ENCODE data around the gene SIX5.
A peak's percentile ranks its signal among the peaks of the same experiment; 100 is the strongest.

SIX5 gene

GRCh38 chr19:45746866-45747265 lies 22.2 kb downstream of the SIX5 start:
- TF ChIP-seq, protein P1, sequence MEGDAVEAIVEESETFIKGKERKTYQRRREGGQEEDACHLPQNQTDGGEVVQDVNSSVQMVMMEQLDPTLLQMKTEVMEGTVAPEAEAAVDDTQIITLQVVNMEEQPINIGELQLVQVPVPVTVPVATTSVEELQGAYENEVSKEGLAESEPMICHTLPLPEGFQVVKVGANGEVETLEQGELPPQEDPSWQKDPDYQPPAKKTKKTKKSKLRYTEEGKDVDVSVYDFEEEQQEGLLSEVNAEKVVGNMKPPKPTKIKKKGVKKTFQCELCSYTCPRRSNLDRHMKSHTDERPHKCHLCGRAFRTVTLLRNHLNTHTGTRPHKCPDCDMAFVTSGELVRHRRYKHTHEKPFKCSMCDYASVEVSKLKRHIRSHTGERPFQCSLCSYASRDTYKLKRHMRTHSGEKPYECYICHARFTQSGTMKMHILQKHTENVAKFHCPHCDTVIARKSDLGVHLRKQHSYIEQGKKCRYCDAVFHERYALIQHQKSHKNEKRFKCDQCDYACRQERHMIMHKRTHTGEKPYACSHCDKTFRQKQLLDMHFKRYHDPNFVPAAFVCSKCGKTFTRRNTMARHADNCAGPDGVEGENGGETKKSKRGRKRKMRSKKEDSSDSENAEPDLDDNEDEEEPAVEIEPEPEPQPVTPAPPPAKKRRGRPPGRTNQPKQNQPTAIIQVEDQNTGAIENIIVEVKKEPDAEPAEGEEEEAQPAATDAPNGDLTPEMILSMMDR (IDR thresholded peaks at IDR 0.05; ENCODE audit: extremely low read depth, missing control alignments): no peak
- DNase-seq (ENCODE audit: low spot score): no peak

GRCh38 chr19:45745606-45746005 lies 23.4 kb downstream of the SIX5 start:
- TF ChIP-seq, protein P1 (IDR thresholded peaks at IDR 0.05; ENCODE audit: extremely low read depth, missing control alignments): no peak

DNA sequence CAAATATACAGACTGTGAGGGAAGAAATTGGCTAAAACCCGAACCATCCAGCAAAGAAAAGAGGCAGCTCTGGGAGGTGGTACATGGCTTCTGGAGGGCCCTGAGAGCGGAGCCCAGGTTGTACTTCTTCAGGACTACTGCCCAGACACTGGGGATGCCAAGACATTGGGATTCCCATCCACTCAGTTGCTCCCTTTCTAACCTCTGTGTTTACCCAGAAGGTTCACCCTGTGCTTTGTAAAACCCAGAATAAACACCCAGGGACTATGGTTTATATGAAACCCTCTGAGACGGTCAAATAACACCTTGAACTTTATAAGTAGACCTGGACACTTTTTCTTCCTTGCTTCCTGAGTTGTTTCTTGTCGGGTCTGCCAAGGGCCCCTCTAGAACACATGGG lies 26.1 kb downstream of the SIX5 start:
- DNase-seq (ENCODE audit: low spot score): no peak
- TF ChIP-seq, protein P1 (IDR thresholded peaks at IDR 0.05; ENCODE audit: extremely low read depth, missing control alignments): no peak

More at GRCh38 chr19:45745606-45746005, 23.4 kb downstream of the SIX5 start:
- DNase-seq (ENCODE audit: low spot score): no peak

DNA sequence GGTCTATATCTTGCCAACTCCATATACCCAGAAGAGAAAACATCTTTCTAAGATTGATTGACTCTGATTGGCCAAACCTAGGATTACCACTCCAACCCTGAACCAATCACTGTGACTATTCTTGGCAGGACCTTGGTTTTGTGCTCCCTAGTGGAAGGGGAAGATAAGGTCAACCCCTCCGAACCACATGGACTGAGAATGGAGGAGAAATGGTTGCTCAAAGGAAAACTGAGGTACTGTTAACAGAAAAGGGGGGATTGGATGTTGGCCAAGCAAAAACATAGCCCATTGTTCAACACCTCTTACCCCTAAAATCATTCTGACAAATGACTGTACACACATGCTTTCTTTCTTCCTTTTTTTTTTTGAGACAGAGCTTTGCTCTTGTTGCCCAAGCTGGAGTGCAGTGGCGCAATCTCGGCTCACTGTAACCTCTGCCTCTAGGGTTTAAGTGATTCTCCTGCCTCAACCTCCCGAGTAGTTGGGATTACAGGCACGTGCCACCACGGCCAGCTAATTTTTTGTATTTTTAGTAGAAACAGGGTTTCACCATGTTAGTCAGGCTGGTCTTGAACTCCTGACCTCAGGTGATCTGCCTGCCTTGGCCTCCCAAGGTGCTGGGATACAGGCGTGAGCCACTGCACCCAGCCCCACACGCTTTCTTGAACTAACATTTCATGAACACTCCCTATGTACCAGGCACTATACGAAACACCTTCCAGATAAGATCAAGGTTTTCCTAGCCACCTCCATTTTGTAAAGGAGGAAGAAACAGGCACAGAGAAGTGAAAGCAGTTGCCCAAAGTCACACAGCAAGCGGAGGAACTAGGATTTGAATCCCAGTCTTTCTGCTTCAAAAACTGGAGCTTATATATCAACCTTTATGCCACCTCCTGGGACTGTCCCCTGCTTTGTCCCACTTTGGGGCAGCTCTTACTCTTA lies 29.3 kb downstream of the SIX5 start:
- no peak for DNase-seq (ENCODE audit: low spot score)
- TF ChIP-seq, protein P1 (IDR thresholded peaks at IDR 0.05; ENCODE audit: extremely low read depth, missing control alignments): no peak

GRCh38 chr19:45733160-45733810 lies 35.8 kb downstream of the SIX5 start, which contains the start of gene MEIOSIN:
Gene MEIOSIN (plus strand): TSS chr19:45733439. CDS start chr19:45735377, 1,938 bp downstream.
- TF ChIP-seq, protein P1 (IDR thresholded peaks at IDR 0.05; ENCODE audit: extremely low read depth, missing control alignments): no peak
- no peak for DNase-seq (ENCODE audit: low spot score)

DNA sequence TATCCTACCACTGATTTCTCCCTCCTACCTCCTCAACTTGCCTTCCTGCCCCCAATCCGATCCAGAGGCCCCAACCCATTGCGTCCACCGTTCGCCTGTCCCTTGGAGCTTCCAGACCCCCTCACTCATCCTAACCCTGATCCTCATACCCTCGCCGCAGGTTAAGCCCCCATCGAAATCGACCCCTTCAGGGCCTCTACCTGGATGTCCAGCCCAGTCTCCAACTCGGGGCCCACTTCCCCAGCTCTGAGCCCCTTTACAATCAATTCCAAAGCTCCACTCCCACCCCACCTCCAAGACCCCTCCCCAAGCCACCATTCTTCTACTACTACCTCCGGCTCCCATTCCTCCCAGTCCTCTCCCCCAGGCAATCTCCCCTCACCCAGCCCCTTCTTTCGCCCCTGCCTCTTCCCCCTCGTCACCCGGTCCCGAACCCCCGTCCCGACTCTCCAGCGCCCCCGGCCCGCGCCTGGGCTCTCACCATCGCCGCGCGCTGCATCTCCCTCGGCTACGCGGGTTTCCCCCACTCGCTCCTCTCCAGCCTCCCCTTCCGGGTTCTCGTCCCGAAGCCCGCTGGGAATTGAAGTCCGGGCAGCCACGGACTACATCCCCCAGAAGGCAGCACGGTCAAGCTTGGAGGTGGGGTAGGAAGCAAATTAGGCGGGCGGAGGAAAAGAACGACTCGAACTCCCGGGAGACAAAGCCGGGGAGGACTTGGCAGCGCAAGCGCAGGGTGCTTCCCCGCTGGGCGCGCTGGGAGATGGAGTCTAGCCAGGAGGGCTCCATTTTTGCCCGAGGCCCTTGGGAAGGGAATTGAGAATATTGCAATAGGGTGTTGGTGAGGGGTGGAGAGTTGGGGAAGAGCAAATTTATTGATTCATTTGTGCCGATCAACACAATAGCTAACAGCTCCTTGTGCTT lies 38.4 kb downstream of the SIX5 start, which contains the start of gene FBXO46:
TSS of gene FBXO46 (minus strand) at position 529 of the 921 bp plus-strand sequence. CDS start 17,401 bp downstream, outside the sequence.
- TF ChIP-seq, protein P1 (IDR thresholded peaks at IDR 0.05; ENCODE audit: extremely low read depth, missing control alignments): peak; percentile 31
- DNase-seq (ENCODE audit: low spot score): peak; percentile 96

Measured in GM20000 (cell line).